ENCODE measurements around the gene SRPX. TPM values are rescaled to one million over a fixed set of nuclear protein-coding genes. Genes with fewer than 3 reads are reported as not detected.
A peak's percentile ranks its signal among the peaks of the same experiment; 100 is the strongest.

The SRPX gene
- total RNA-seq, 2 experiments from 2014 or later = not detected

DNA sequence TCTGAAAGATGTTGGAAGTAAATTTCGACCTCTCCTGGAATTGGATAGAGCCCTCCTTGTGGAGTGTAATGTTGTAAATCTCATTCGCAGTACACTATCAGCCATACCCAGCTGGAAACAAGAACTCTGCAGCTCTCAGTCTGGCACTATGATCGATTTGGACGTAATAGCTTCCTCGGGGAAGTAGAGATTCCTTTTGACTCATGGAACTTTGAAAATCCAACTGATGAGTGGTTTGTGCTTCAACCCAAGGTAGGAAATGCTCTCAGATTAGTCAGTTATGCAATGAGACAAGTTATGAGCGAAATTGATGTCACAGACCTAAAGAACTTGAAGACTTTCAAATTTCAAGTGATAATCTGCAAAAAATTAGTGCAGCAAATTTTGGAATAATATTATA is 110.4 kb downstream of the SRPX start:
- H3K36me3 ChIP-seq (ENCODE audit: insufficient read depth, low read length) = no peaks in the 10 kb centered on the region; the same call in 1 of the 2 replicates
- POLR2A ChIA-PET = interaction anchor here (0.6 to 0.7 kb wide), 2 partner anchors 243 to 1209 kb away, joined by 3 read pairs; no protein-coding TSS in a partner anchor
- no peaks in the 10 kb centered on the region for H3K79me2 ChIP-seq (ENCODE audit: insufficient read depth, low read depth, low read length)
- no peak overlapping the region for H3K4me3 ChIP-seq (ENCODE audit: low read depth, low read length, poor library complexity, severe bottlenecking)
- H3K4me2 ChIP-seq (ENCODE audit: low read length) = no peak overlapping the region
- H4K20me1 ChIP-seq (ENCODE audit: insufficient read depth, low read length) = no peaks in the 10 kb centered on the region
- no peak for DNase-seq (ENCODE audit: low spot score)
- no peak overlapping the region for H2AFZ ChIP-seq (ENCODE audit: low read length)
- H3K9me3 ChIP-seq (ENCODE audit: low read length) = no peaks in the 10 kb centered on the region
- H3K4me1 ChIP-seq (ENCODE audit: insufficient read depth, low read length, poor library complexity, severe bottlenecking) = peaks cover 24% of the 10 kb centered on the region
- intact Hi-C loops (cut with micrococcal nuclease; ENCODE audit: unreplicated experiment) = no loop called here
- H3K27ac ChIP-seq (ENCODE audit: low read depth, low read length, poor library complexity, severe bottlenecking) = no peak overlapping the region
- CTCF ChIA-PET (ENCODE audit: unreplicated experiment) = no interaction called here
- no peak for TF ChIP-seq EZH2phosphoT487 (IDR thresholded peaks at IDR 0.05; ENCODE audit: borderline replicate concordance, low read depth, low read length)
- TF ChIP-seq, protein P1, sequence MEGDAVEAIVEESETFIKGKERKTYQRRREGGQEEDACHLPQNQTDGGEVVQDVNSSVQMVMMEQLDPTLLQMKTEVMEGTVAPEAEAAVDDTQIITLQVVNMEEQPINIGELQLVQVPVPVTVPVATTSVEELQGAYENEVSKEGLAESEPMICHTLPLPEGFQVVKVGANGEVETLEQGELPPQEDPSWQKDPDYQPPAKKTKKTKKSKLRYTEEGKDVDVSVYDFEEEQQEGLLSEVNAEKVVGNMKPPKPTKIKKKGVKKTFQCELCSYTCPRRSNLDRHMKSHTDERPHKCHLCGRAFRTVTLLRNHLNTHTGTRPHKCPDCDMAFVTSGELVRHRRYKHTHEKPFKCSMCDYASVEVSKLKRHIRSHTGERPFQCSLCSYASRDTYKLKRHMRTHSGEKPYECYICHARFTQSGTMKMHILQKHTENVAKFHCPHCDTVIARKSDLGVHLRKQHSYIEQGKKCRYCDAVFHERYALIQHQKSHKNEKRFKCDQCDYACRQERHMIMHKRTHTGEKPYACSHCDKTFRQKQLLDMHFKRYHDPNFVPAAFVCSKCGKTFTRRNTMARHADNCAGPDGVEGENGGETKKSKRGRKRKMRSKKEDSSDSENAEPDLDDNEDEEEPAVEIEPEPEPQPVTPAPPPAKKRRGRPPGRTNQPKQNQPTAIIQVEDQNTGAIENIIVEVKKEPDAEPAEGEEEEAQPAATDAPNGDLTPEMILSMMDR (conservative IDR thresholded peaks at IDR 0.05; ENCODE audit: low read length) = no peak
- no TSS peak for BruUV-seq (replicated peaks)
- no peaks in the 10 kb centered on the region for H3K9me2 ChIP-seq (ENCODE audit: insufficient read depth, low read length)

DNA sequence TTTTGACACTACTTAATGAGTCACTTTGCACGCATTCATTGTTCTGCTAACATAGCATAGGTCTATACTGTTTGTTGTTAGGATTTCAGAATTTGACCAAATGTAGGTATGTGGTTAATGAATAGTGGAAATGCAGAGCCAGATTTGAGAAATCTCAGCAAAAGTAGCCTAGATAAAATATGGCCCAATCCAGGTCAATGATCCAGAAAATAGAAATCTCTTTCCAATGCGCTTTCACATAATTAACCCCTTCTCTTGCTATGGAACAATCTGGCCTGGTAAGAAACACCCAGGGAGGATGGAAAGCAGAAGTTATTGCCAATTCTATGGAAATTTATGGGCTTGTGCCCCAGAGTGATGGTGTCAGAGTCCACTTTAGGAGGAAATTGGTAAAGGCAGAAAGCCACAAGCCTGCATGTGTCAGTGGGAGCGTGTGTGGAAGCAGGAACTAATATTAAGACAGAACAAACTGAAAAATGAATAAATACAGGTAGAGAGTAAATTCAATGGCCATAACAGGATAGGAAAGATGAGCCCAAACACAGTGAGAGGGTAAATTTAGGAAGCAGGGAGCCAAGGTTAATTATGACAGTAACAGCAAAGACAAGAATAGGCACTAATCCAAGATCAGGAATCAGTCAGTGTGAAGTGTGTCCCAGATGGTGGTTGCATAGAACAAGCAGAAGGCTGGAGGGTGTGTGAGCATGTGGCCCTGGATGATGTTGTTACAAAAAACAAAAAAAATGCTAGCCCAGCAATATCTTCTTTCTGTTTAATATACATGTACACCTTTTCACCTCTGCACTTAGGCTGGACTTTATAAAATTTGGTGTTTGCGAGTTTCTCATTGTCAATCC is 111.4 kb downstream of the SRPX start:
- Histone ChIP-seq H3K9me2 (ENCODE audit: insufficient read depth, low read length) (no peaks in the 10 kb centered on the region), H3K9me3 (ENCODE audit: low read length) (no peaks in the 10 kb centered on the region), H3K4me1 (ENCODE audit: insufficient read depth, low read length, poor library complexity, severe bottlenecking) (peaks cover 30% of the 10 kb centered on the region), H3K4me3 (ENCODE audit: low read depth, low read length, poor library complexity, severe bottlenecking) (no peak overlapping the region), H3K4me2 (ENCODE audit: low read length) (no peak overlapping the region), H3K36me3 (ENCODE audit: insufficient read depth, low read length) (no peaks in the 10 kb centered on the region; the same call in 1 of the 2 replicates), H2AFZ (ENCODE audit: low read length) (0 out of 2 replicates have a peak overlapping the region, but pooled peaks have one; percentile 36), H4K20me1 (ENCODE audit: insufficient read depth, low read length) (no peaks in the 10 kb centered on the region), H3K27ac (ENCODE audit: low read depth, low read length, poor library complexity, severe bottlenecking) (no peak overlapping the region), H3K79me2 (ENCODE audit: insufficient read depth, low read depth, low read length) (no peaks in the 10 kb centered on the region)
- no peak for TF ChIP-seq EZH2phosphoT487 (IDR thresholded peaks at IDR 0.05; ENCODE audit: borderline replicate concordance, low read depth, low read length)
- TF ChIP-seq, protein P1 (conservative IDR thresholded peaks at IDR 0.05; ENCODE audit: low read length) = no peak
- ChIA-PET POLR2A (no interaction called here), CTCF (ENCODE audit: unreplicated experiment) (no interaction called here)
- BruUV-seq (replicated peaks) = no TSS peak
- intact Hi-C loops (cut with micrococcal nuclease; ENCODE audit: unreplicated experiment) = no loop called here
- DNase-seq (ENCODE audit: low spot score) = no peak

DNA sequence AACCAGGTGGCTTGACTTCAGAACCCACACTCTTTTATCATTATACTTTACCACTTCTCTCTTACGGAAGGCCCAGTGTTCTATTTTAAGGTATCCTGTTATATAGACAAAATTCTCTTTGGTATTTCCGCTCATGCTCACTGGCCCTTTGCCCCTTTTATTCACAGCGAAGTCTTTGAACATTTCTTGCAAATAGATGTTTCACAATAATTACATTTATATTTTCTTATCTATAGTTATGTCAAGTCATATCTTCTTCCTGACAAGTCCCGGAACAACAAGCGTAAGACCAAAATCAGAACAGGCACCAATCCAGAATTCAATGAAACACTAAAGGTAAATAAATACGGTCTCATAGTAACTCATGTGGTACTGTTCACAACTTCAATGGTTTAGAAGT is 112.3 kb downstream of the SRPX start:
- peaks cover 35% of the 10 kb centered on the region for H3K4me1 ChIP-seq (ENCODE audit: insufficient read depth, low read length, poor library complexity, severe bottlenecking)
- no TSS peak for BruUV-seq (replicated peaks)
- no peaks in the 10 kb centered on the region for H4K20me1 ChIP-seq (ENCODE audit: insufficient read depth, low read length)
- intact Hi-C loops (cut with micrococcal nuclease; ENCODE audit: unreplicated experiment) = no loop called here
- H3K27ac ChIP-seq (ENCODE audit: low read depth, low read length, poor library complexity, severe bottlenecking) = peak overlapping the region; percentile 40
- TF ChIP-seq, protein P1 (conservative IDR thresholded peaks at IDR 0.05; ENCODE audit: low read length) = no peak
- TF ChIP-seq EZH2phosphoT487 (IDR thresholded peaks at IDR 0.05; ENCODE audit: borderline replicate concordance, low read depth, low read length) = no peak
- CTCF ChIA-PET (ENCODE audit: unreplicated experiment) = no interaction called here
- POLR2A ChIA-PET = no interaction called here
- H2AFZ ChIP-seq (ENCODE audit: low read length) = peak overlapping the region; percentile 36; the same call in 1 of the 2 replicates
- peak; percentile 52 for DNase-seq (ENCODE audit: low spot score)
- H3K79me2 ChIP-seq (ENCODE audit: insufficient read depth, low read depth, low read length) = no peaks in the 10 kb centered on the region
- no peaks in the 10 kb centered on the region; the same call in 1 of the 2 replicates for H3K36me3 ChIP-seq (ENCODE audit: insufficient read depth, low read length)
- no peaks in the 10 kb centered on the region for H3K9me2 ChIP-seq (ENCODE audit: insufficient read depth, low read length)
- H3K9me3 ChIP-seq (ENCODE audit: low read length) = no peaks in the 10 kb centered on the region
- peak overlapping the region; percentile 16 for H3K4me3 ChIP-seq (ENCODE audit: low read depth, low read length, poor library complexity, severe bottlenecking)
- 0 out of 2 replicates have a peak overlapping the region, but pooled peaks have one; percentile 12 for H3K4me2 ChIP-seq (ENCODE audit: low read length)
